NCI-H1436 (cell line): ENCODE data around the gene IFNA21.
"Not testable (repeated sequence)": the region's sequence is repeated elsewhere in the genome, so short reads cannot be mapped to it uniquely, and the experiment has no call there.

Experiments used
- DNase-seq: peaks from one replicate; lab custom pipeline; 2025; lab: John Stamatoyannopoulos, UW

IFNA21 gene

GRCh38 chr9:21141427-21141882 lies 25.0 kb downstream of the IFNA21 start, which contains the start of gene IFNW1:
Gene IFNW1 (minus strand): TSS chr9:21141832. CDS start chr9:21141570, 262 bp downstream.
- no peak for DNase-seq

- DNase-seq = no peak
Measured at GRCh38 chr9:21137020-21137419, 29.4 kb downstream of the IFNA21 start.

GRCh38 chr9:21135736-21136135 lies 30.7 kb downstream of the IFNA21 start:
- no peak for DNase-seq

GRCh38 chr9:21128186-21128585 lies 38.3 kb downstream of the IFNA21 start:
- not testable (repeated sequence) for DNase-seq

GRCh38 chr9:21121595-21122251 lies 44.7 kb downstream of the IFNA21 start:
- DNase-seq = no peak

- DNase-seq = no peak
Measured at GRCh38 chr9:21121079-21121478, 45.4 kb downstream of the IFNA21 start.

GRCh38 chr9:21119093-21119770 lies 47.2 kb downstream of the IFNA21 start:
- DNase-seq = no peak
